Trophoblast cell (in vitro differentiated cells and primary cell): ENCODE results near the gene FNDC3B.
"Not testable (repeated sequence)": the region's sequence is repeated elsewhere in the genome, so short reads cannot be mapped to it uniquely, and the experiment has no call there.

Experiments used
- DNase-seq, 2 donors: peaks; one replicate each; pipeline ENCODE4 v3.0.0-alpha.2; 2016
- H2AFZ ChIP-seq: 2 replicates; pipeline ENCODE4 v1.6.1; 2013; ENCODE audit warnings: low read length, moderate library complexity, mild to moderate bottlenecking; ENCODE audit not compliant: insufficient read depth, poor library complexity
- H2AK5ac ChIP-seq: 2 replicates; pipeline ENCODE4 v1.6.1; 2013; ENCODE audit warnings: mild to moderate bottlenecking, low read length
- H2BK120ac ChIP-seq: 2 replicates; pipeline ENCODE4 v1.6.1; 2013; ENCODE audit warnings: low read length, mild to moderate bottlenecking, moderate library complexity; ENCODE audit not compliant: insufficient read depth, poor library complexity
- H2BK12ac ChIP-seq: 2 replicates; pipeline ENCODE4 v1.6.1; 2013; ENCODE audit warnings: mild to moderate bottlenecking, low read length, moderate library complexity
- H2BK5ac ChIP-seq: 2 replicates; pipeline ENCODE4 v1.6.1; 2013; ENCODE audit warnings: low read length, low read depth, moderate library complexity, mild to moderate bottlenecking; ENCODE audit not compliant: poor library complexity
- H3K14ac ChIP-seq: 2 replicates; pipeline ENCODE4 v1.6.1; 2013; ENCODE audit warnings: mild to moderate bottlenecking, low read length
- H3K18ac ChIP-seq: 2 replicates; pipeline ENCODE4 v1.6.1; 2013; ENCODE audit warnings: mild to moderate bottlenecking, low read length
- H3K23ac ChIP-seq: 2 replicates; pipeline ENCODE4 v1.6.1; 2013; ENCODE audit warnings: low read length
- H3K27ac ChIP-seq: 2 replicates; pipeline ENCODE4 v1.5.1; 2013; ENCODE audit warnings: low read depth, mild to moderate bottlenecking, inconsistent platforms, low read length, moderate library complexity
- H3K27me3 ChIP-seq: 2 replicates; pipeline ENCODE4 v1.6.1; 2013; ENCODE audit warnings: inconsistent platforms, mild to moderate bottlenecking, low read length, moderate library complexity; ENCODE audit not compliant: insufficient read depth
- H3K36me3 ChIP-seq, 2 experiments: 1 replicate in 1 of 2; 2 replicates in 1 of 2; pipeline ENCODE4 v1.6.1; 2013; ENCODE audit warnings: low read length in 2 of 2, mild to moderate bottlenecking in 2 of 2, moderate library complexity in 1 of 2; ENCODE audit not compliant: insufficient read depth in 2 of 2, control insufficient read depth in 1 of 2
- H3K4ac ChIP-seq: 2 replicates; pipeline ENCODE4 v1.6.1; 2013; ENCODE audit warnings: low read depth, mild to moderate bottlenecking, low read length, moderate library complexity
- H3K4me1 ChIP-seq, 2 experiments: 1 replicate in 1 of 2; 2 replicates in 1 of 2; pipeline ENCODE4 v1.6.1; 2013; ENCODE audit warnings: low read length in 2 of 2, mild to moderate bottlenecking in 2 of 2, moderate library complexity in 1 of 2; ENCODE audit not compliant: insufficient read depth in 2 of 2, control insufficient read depth in 1 of 2
- H3K4me2 ChIP-seq: 2 replicates; pipeline ENCODE4 v1.6.1; 2013; ENCODE audit warnings: inconsistent platforms, mild to moderate bottlenecking, low read length, moderate library complexity
- H3K4me3 ChIP-seq: 2 replicates; pipeline ENCODE4 v1.5.1; 2013; ENCODE audit warnings: mild to moderate bottlenecking, low read depth, low read length, inconsistent platforms
- H3K79me1 ChIP-seq: one replicate; pipeline ENCODE4 v1.6.1; 2013; ENCODE audit warnings: low read length
- H3K79me2 ChIP-seq: 2 replicates; pipeline ENCODE4 v1.6.1; 2013; ENCODE audit warnings: low read length, mild to moderate bottlenecking; ENCODE audit not compliant: control insufficient read depth, insufficient read depth, poor library complexity
- H3K9ac ChIP-seq: 2 replicates; pipeline ENCODE4 v1.6.1; 2013; ENCODE audit warnings: mild to moderate bottlenecking, low read length
- H3K9me3 ChIP-seq: 2 replicates; pipeline ENCODE4 v1.6.1; 2013; ENCODE audit warnings: low read depth, mild to moderate bottlenecking, control low read depth, inconsistent platforms, low read length; ENCODE audit not compliant: insufficient read depth
- H4K12ac ChIP-seq: 2 replicates; pipeline ENCODE4 v1.6.1; 2013; ENCODE audit warnings: low read depth, mild to moderate bottlenecking, low read length, moderate library complexity
- H4K8ac ChIP-seq: 2 replicates; pipeline ENCODE4 v1.6.1; 2013; ENCODE audit warnings: low read depth, mild to moderate bottlenecking, low read length, moderate library complexity
- H4K91ac ChIP-seq: one replicate; pipeline ENCODE4 v1.6.1; 2013; ENCODE audit warnings: low read depth, mild to moderate bottlenecking, low read length, moderate library complexity
- WGBS: extraction: QIAGEN DNeasy Blood & Tissue Kit; methylation state at CpG from one replicate; pipeline ENCODE4 v1.1.7; 2013; ENCODE audit warnings: missing lambda C conversion rate; ENCODE audit not compliant: insufficient read length, insufficient coverage; ENCODE audit errors: extremely low coverage; 5-methylcytosine and 5-hydroxymethylcytosine counted together

Gene FNDC3B

GRCh38 chr3:172089250-172089649 is 49.9 kb downstream of the FNDC3B start:
- no peaks in the 10 kb centered on the region for H3K9me3 ChIP-seq

GRCh38 chr3:172090035-172090434 is 50.7 kb downstream of the FNDC3B start:
- H2AK5ac ChIP-seq = no peak overlapping the region
- H3K18ac ChIP-seq = no peak overlapping the region
- H3K79me1 ChIP-seq = no peaks in the 10 kb centered on the region
- no peak for DNase-seq
- H4K91ac ChIP-seq = no peak overlapping the region
- H2AFZ ChIP-seq = no peak overlapping the region
- H3K14ac ChIP-seq = no peak overlapping the region
- H3K9me3 ChIP-seq = no peaks in the 10 kb centered on the region
- peaks cover 0 to 2% of the 10 kb centered on the region in 2 experiments for H3K36me3 ChIP-seq
- H4K8ac ChIP-seq = no peak overlapping the region
- H2BK12ac ChIP-seq = no peak overlapping the region
- no peak overlapping the region for H3K4me3 ChIP-seq
- H2BK5ac ChIP-seq = no peak overlapping the region
- H3K4ac ChIP-seq = no peak overlapping the region
- WGBS = no CpG with 5 or more reads among the region's 4 CpGs
- peaks cover 2% of the 10 kb centered on the region for H3K79me2 ChIP-seq
- no peaks in the 10 kb centered on the region for H3K27me3 ChIP-seq
- no peak overlapping the region for H3K23ac ChIP-seq
- no peak overlapping the region for H3K27ac ChIP-seq
- no peak overlapping the region for H4K12ac ChIP-seq
- H2BK120ac ChIP-seq = no peak overlapping the region
- peaks cover 3 to 5% of the 10 kb centered on the region in 2 experiments for H3K4me1 ChIP-seq
- no peak overlapping the region for H3K9ac ChIP-seq
- no peak overlapping the region for H3K4me2 ChIP-seq

More at GRCh38 chr3:172089250-172089649, 49.9 kb downstream of the FNDC3B start:
- Histone ChIP-seq H3K36me3 (peaks cover 0 to 2% of the 10 kb centered on the region in 2 experiments), H2AK5ac (no peak overlapping the region), H3K4me3 (no peak overlapping the region), H4K8ac (no peak overlapping the region), H3K4me1 (peaks cover 0 to 2% of the 10 kb centered on the region in 2 experiments), H3K79me2 (no peaks in the 10 kb centered on the region), H3K9ac (no peak overlapping the region), H2BK120ac (no peak overlapping the region), H4K12ac (no peak overlapping the region), H2BK12ac (no peak overlapping the region), H3K23ac (no peak overlapping the region), H3K27ac (no peak overlapping the region), H2AFZ (no peak overlapping the region), H4K91ac (no peak overlapping the region), H2BK5ac (no peak overlapping the region), H3K4me2 (no peak overlapping the region), H3K79me1 (no peaks in the 10 kb centered on the region), H3K27me3 (no peaks in the 10 kb centered on the region), H3K4ac (peak overlapping the region; percentile 83), H3K14ac (no peak overlapping the region), H3K18ac (no peak overlapping the region)
- WGBS = no CpG with 5 or more reads among the region's 4 CpGs
- no peak for DNase-seq

GRCh38 chr3:172092658-172093057 is 53.3 kb downstream of the FNDC3B start:
- no peak overlapping the region for H3K14ac ChIP-seq
- no peak overlapping the region for H2AK5ac ChIP-seq
- H3K9ac ChIP-seq = no peak overlapping the region
- H4K8ac ChIP-seq = no peak overlapping the region
- H3K4me2 ChIP-seq = no peak overlapping the region
- no peak overlapping the region for H2BK12ac ChIP-seq
- H2BK120ac ChIP-seq = no peak overlapping the region
- H3K79me2 ChIP-seq = peaks cover 2% of the 10 kb centered on the region
- no peak overlapping the region for H4K12ac ChIP-seq
- H3K9me3 ChIP-seq = no peaks in the 10 kb centered on the region
- no peak overlapping the region for H2BK5ac ChIP-seq
- H3K79me1 ChIP-seq = no peaks in the 10 kb centered on the region
- no CpG with 5 or more reads among the region's 5 CpGs for WGBS
- no peak overlapping the region for H3K4me3 ChIP-seq
- no peak overlapping the region for H3K18ac ChIP-seq
- DNase-seq = no peak
- no peak overlapping the region for H4K91ac ChIP-seq
- H3K23ac ChIP-seq = no peak overlapping the region
- peaks cover 0 to 2% of the 10 kb centered on the region in 2 experiments for H3K36me3 ChIP-seq
- no peak overlapping the region for H3K4ac ChIP-seq
- H3K27ac ChIP-seq = no peak overlapping the region
- no peaks in the 10 kb centered on the region for H3K27me3 ChIP-seq
- H3K4me1 ChIP-seq = peaks cover 2 to 3% of the 10 kb centered on the region in 2 experiments
- no peak overlapping the region for H2AFZ ChIP-seq

GRCh38 chr3:172093581-172094443 is 54.4 kb downstream of the FNDC3B start:
- H3K36me3 ChIP-seq, H2BK5ac ChIP-seq, H3K27ac ChIP-seq, H2AK5ac ChIP-seq, H3K4me2 ChIP-seq, H3K14ac ChIP-seq, H4K91ac ChIP-seq, H3K4me1 ChIP-seq, H2BK120ac ChIP-seq, H4K12ac ChIP-seq, H3K9ac ChIP-seq, H3K9me3 ChIP-seq, H3K23ac ChIP-seq, H3K4me3 ChIP-seq, H3K27me3 ChIP-seq, H4K8ac ChIP-seq, H3K79me1 ChIP-seq, H2BK12ac ChIP-seq, H3K4ac ChIP-seq, H2AFZ ChIP-seq, H3K79me2 ChIP-seq, H3K18ac ChIP-seq: not testable (repeated sequence)
- no CpG with 5 or more reads among the region's 13 CpGs for WGBS
- peak in 1 of 2 donors; percentile 76 for DNase-seq
